T-cell (primary cell): ENCODE data around the gene RNF144A. TPM values are rescaled to one million over a fixed set of nuclear protein-coding genes. Genes with fewer than 3 reads are reported as not detected.

Experiments
- ATAC-seq, 4 experiments: fragments of 200-7000 bp in 3 of 4; fragments of 150-1000 bp in 1 of 4; cut with Tn5 transposase; replicated peaks in 1 of 4; 1 replicate in 3 of 4; 2 replicates in 1 of 4; pipeline ENCODE4 v1.10.0; 2021; ENCODE audit warnings: moderate library complexity in 3 of 4, mild to moderate bottlenecking in 2 of 4, moderate number of reproducible peaks in 1 of 4
- CTCF ChIA-PET, 2 donors: fragments of 300-600 bp; sonication (Branson Sonifier 250); formaldehyde crosslinking; loops; one replicate each; lab custom pipeline; 2022; ENCODE audit warnings: antibody characterized with exemption in 2 of 2; lab: Charles Lee
- POLR2A ChIA-PET, 2 donors: fragments of 300-600 bp; sonication (Branson Sonifier 250); formaldehyde crosslinking; loops; one replicate each; lab custom pipeline; 2022; ENCODE audit warnings: antibody characterized with exemption in 2 of 2; lab: Charles Lee
- DNase-seq, 35 experiments: peaks; one replicate each; pipeline versions ENCODE4 v3.0.0 to v3.0.0-alpha.2; 2013 to 2023
- H3K27ac ChIP-seq: one replicate; pipeline ENCODE4 v1.5.1; 2013; ENCODE audit warnings: low read length
- H3K27me3 ChIP-seq, 2 experiments: replicated peaks in 1 of 2; 1 replicate in 1 of 2; 2 replicates in 1 of 2; pipeline versions ENCODE4 v1.6.1 to v1.7.0; 2013; ENCODE audit warnings: low read length in 1 of 2, mixed read lengths in 1 of 2; ENCODE audit not compliant: control insufficient read depth in 2 of 2, insufficient read depth in 2 of 2; ENCODE audit errors: extremely low read depth in 1 of 2
- H3K36me3 ChIP-seq, 2 donors: 1 replicate in 1 of 2; 2 replicates in 1 of 2; pipeline versions ENCODE4 v1.6.1 to v1.7.0; 2013; ENCODE audit warnings: low read length in 1 of 2; ENCODE audit not compliant: control insufficient read depth in 2 of 2, insufficient read depth in 1 of 2; ENCODE audit errors: extremely low read depth in 1 of 2
- H3K4me1 ChIP-seq, 2 experiments: 1 replicate in 1 of 2; 2 replicates in 1 of 2; pipeline versions ENCODE4 v1.6.1 to v1.7.0; 2013; ENCODE audit warnings: low read length in 2 of 2, mixed read lengths in 1 of 2; ENCODE audit not compliant: insufficient read depth in 2 of 2, control insufficient read depth in 1 of 2; ENCODE audit errors: extremely low read depth in 1 of 2
- H3K4me3 ChIP-seq, 2 donors: 1 replicate in 1 of 2; 2 replicates in 1 of 2; pipeline versions ENCODE4 v1.5.1 to v1.7.0; 2013; ENCODE audit warnings: mild to moderate bottlenecking in 2 of 2, low read length in 1 of 2, moderate library complexity in 1 of 2; ENCODE audit not compliant: control insufficient read depth in 1 of 2; ENCODE audit errors: extremely low read depth in 1 of 2
- H3K9me3 ChIP-seq: 2 replicates; pipeline ENCODE4 v1.7.0; 2013
- H3K27ac Mint-ChIP-seq, 2 donors: one replicate each; pipeline ENCODE4 v1.8.0; 2020 to 2021; ENCODE audit warnings: mild to moderate bottlenecking in 2 of 2, mixed read lengths in 2 of 2
- H3K27me3 Mint-ChIP-seq, 2 donors: one replicate each; pipeline ENCODE4 v1.8.0; 2021 to 2022; ENCODE audit warnings: mixed read lengths in 2 of 2
- H3K36me3 Mint-ChIP-seq: one replicate; pipeline ENCODE4 v1.8.0; 2021; ENCODE audit warnings: mixed read lengths
- H3K4me1 Mint-ChIP-seq, 3 donors: one replicate each; pipeline ENCODE4 v1.8.0; 2020 to 2022; ENCODE audit warnings: mixed read lengths in 3 of 3, mild to moderate bottlenecking in 1 of 3
- H3K4me3 Mint-ChIP-seq, 3 donors: one replicate each; pipeline ENCODE4 v1.8.0; 2020 to 2022; ENCODE audit warnings: mild to moderate bottlenecking in 3 of 3, mixed read lengths in 3 of 3, moderate library complexity in 3 of 3
- H3K9me3 Mint-ChIP-seq, 3 donors: one replicate each; pipeline ENCODE4 v1.8.0; 2020 to 2022; ENCODE audit warnings: mixed read lengths in 3 of 3
- WGBS: methylation state at CpG from one replicate; pipeline ENCODE4 v1.1.5; 2013; ENCODE audit warnings: missing lambda C conversion rate; ENCODE audit not compliant: insufficient coverage; 5-methylcytosine and 5-hydroxymethylcytosine counted together
- total RNA-seq, 35 experiments: library from RNA in 6 of 35; stranded (reverse) in 6 of 35; fragments of 120-200 nt in 1 of 35; gene quantifications; one replicate each; pipeline versions ENCODE4 v1.2.1 to v1.2.4 and lab custom pipeline; 2013 to 2026

Gene RNF144A
- total RNA-seq, 5 donors from 2014 or later (not counting 1 experiment from before 2014, with no cell fraction given): 46.3 to 93.1 (median 79.9) TPM

- no peaks in the 10 kb centered on the region for H3K9me3 Mint-ChIP-seq
- H3K36me3 Mint-ChIP-seq: peaks cover 53% of the 10 kb centered on the region
- H3K4me3 Mint-ChIP-seq: no peak overlapping the region
- H3K27me3 Mint-ChIP-seq: peaks cover 0 to 2% of the 10 kb centered on the region in 2 donors
- H3K4me3 ChIP-seq: no peak overlapping the region
- WGBS: 90% methylated on average over 5 of the region's 7 CpGs
- ATAC-seq (no peak), DNase-seq (no peak)
- no peak overlapping the region for H3K27ac Mint-ChIP-seq
- ChIA-PET POLR2A (interaction anchor here in 1 of 2 donors (0.6 kb wide), 1 partner anchor 175 kb away, joined by 4 read pairs; no protein-coding TSS in a partner anchor), CTCF (interaction anchor here (0.6 to 1.6 kb wide), 3 partner anchors 17 to 1359 kb away, joined by 3 to 8 read pairs (median 5); no protein-coding TSS in a partner anchor)
- H3K36me3 ChIP-seq: peaks cover 12 to 38% of the 10 kb centered on the region in 2 donors
- H3K27me3 ChIP-seq: no peaks in the 10 kb centered on the region
- H3K4me1 ChIP-seq: peaks cover 0 to 4% of the 10 kb centered on the region in 2 experiments
- peaks cover 20 to 24% (median 22%) of the 10 kb centered on the region in 3 donors for H3K4me1 Mint-ChIP-seq
- H3K9me3 ChIP-seq: no peaks in the 10 kb centered on the region
- no peak overlapping the region for H3K27ac ChIP-seq
Measured at GRCh38 chr2:7041421-7041820, 124.2 kb downstream of the RNF144A start.

- H3K4me3 ChIP-seq: no peak overlapping the region
- 80% methylated on average over 1 of the region's 3 CpGs for WGBS
- H3K27me3 ChIP-seq: no peaks in the 10 kb centered on the region
- no peak overlapping the region for H3K27ac Mint-ChIP-seq
- H3K4me3 Mint-ChIP-seq: no peak overlapping the region
- DNase-seq (no peak), ATAC-seq (no peak)
- no peak overlapping the region for H3K27ac ChIP-seq
- CTCF ChIA-PET: interaction anchor here (0.7 to 2.8 kb wide), 17 partner anchors 8 to 647 kb away, joined by 3 to 26 read pairs (median 5); no protein-coding TSS in a partner anchor
- POLR2A ChIA-PET: no interaction called here
- H3K4me1 Mint-ChIP-seq: peaks cover 18 to 29% (median 27%) of the 10 kb centered on the region in 3 donors
- H3K27me3 Mint-ChIP-seq: peaks cover 0 to 2% of the 10 kb centered on the region in 2 donors
- H3K36me3 ChIP-seq: peaks cover 8 to 26% of the 10 kb centered on the region in 2 donors
- H3K9me3 ChIP-seq: no peaks in the 10 kb centered on the region
- H3K4me1 ChIP-seq: peaks cover 0 to 6% of the 10 kb centered on the region in 2 experiments
- H3K36me3 Mint-ChIP-seq: peaks cover 57% of the 10 kb centered on the region
- no peaks in the 10 kb centered on the region for H3K9me3 Mint-ChIP-seq
Measured at GRCh38 chr2:7043690-7044089, 126.5 kb downstream of the RNF144A start.

GRCh38 chr2:7044253-7045250 lies 127.3 kb downstream of the RNF144A start:
- peak; percentile 15 to 79 (median 52) for DNase-seq
- Histone ChIP-seq H3K27ac (no peak overlapping the region), H3K4me3 (no peak overlapping the region), H3K4me1 (peaks cover 0 to 6% of the 10 kb centered on the region in 2 experiments), H3K27me3 (no peaks in the 10 kb centered on the region), H3K36me3 (peaks cover 8 to 21% of the 10 kb centered on the region in 2 donors), H3K9me3 (no peaks in the 10 kb centered on the region)
- Mint-ChIP-seq H3K4me3 (no peak overlapping the region), H3K27me3 (peaks cover 0 to 2% of the 10 kb centered on the region in 2 donors), H3K36me3 (peaks cover 56% of the 10 kb centered on the region), H3K4me1 (peaks cover 20 to 27% (median 25%) of the 10 kb centered on the region in 3 donors), H3K27ac (peak overlapping the region; percentile 25 to 48), H3K9me3 (no peaks in the 10 kb centered on the region)
- WGBS: 84% methylated on average over 11 of the region's 17 CpGs
- POLR2A ChIA-PET: interaction anchor here in 1 of 2 donors (0.5 kb wide), 1 partner anchor 1700 kb away, joined by 5 read pairs; no protein-coding TSS in a partner anchor
- CTCF ChIA-PET: interaction anchor here (0.5 to 2.8 kb wide), 24 partner anchors 8 to 251 kb away, joined by 3 to 26 read pairs (median 5); no protein-coding TSS in a partner anchor
- ATAC-seq: peak; percentile 69 to 78 (median 74)

DNA sequence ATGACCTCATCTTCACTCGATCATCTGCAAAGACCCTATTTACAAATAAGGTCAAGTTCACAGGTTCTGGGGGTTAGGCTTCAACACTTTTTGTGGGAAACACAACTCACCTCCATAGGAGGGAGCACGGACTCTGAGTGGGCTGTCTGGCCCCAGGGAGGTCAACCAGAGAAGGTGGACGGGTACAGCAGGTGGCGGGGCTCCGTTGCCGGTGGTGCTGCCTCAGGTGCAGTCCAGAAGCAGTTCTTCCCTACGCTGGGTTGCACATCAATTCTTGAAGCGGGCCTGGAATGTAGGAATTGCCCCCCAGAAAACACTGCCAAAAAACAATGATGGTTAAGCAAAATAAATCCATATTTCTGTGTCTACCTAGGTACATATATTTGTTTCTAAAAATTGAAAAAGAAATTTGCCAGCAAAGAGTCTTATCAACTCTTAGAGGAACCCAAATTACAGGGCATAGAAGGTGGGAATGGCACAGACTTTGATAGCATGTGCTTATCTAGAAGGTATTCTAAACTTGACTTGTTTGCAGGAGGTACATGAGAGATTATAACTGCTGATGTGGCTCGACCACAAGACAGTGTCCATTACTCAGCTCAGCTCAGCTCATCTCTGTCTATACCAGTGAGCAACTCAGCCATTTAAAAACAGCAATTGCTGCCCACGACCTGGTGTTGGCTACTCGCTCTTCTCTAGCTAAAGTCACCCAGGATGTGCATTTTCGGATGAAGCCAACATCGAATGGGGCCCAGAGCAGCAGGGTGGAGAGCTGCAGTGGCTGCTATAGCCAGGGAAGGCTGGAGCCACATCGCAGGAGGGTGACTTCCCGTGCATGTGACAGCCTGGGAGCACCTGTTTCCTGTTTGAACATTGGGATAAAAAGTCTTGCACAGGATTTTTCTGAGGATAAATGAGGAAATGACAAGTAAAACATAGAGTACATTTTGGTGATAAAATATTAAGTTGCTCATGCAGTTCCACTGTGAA lies 128.7 kb downstream of the RNF144A start:
- ChIA-PET POLR2A (no interaction called here), CTCF (interaction anchor here in 1 of 2 donors (0.9 to 2.8 kb wide), 4 partner anchors 12 to 149 kb away, joined by 4 to 20 read pairs (median 4); no protein-coding TSS in a partner anchor)
- DNase-seq (no peak), ATAC-seq (no peak)
- WGBS: 68% methylated on average over 10 of the region's 15 CpGs
- Histone ChIP-seq H3K4me3 (no peak overlapping the region), H3K9me3 (no peaks in the 10 kb centered on the region), H3K27me3 (no peaks in the 10 kb centered on the region), H3K36me3 (peaks cover 8 to 12% of the 10 kb centered on the region in 2 donors), H3K27ac (no peak overlapping the region), H3K4me1 (peaks cover 0 to 6% of the 10 kb centered on the region in 2 experiments)
- Mint-ChIP-seq H3K27ac (no peak overlapping the region), H3K27me3 (peaks cover 0 to 2% of the 10 kb centered on the region in 2 donors), H3K4me1 (peaks cover 21 to 27% (median 25%) of the 10 kb centered on the region in 3 donors), H3K9me3 (no peaks in the 10 kb centered on the region), H3K36me3 (peaks cover 46% of the 10 kb centered on the region), H3K4me3 (no peak overlapping the region)

- peaks cover 23 to 27% (median 25%) of the 10 kb centered on the region in 3 donors for H3K4me1 Mint-ChIP-seq
- CTCF ChIA-PET: no interaction called here
- DNase-seq (no peak), ATAC-seq (no peak)
- 60% methylated on average over 2 of the region's 3 CpGs for WGBS
- Histone ChIP-seq H3K9me3 (no peaks in the 10 kb centered on the region), H3K27ac (no peak overlapping the region), H3K4me3 (no peak overlapping the region), H3K4me1 (peaks cover 0 to 6% of the 10 kb centered on the region in 2 experiments), H3K27me3 (no peaks in the 10 kb centered on the region), H3K36me3 (peaks cover 6 to 8% of the 10 kb centered on the region in 2 donors)
- H3K9me3 Mint-ChIP-seq: no peaks in the 10 kb centered on the region
- peaks cover 0 to 2% of the 10 kb centered on the region in 2 donors for H3K27me3 Mint-ChIP-seq
- H3K27ac Mint-ChIP-seq: peak overlapping the region in 1 of 2 donors; percentile 44
- POLR2A ChIA-PET: no interaction called here
- peaks cover 41% of the 10 kb centered on the region for H3K36me3 Mint-ChIP-seq
- no peak overlapping the region for H3K4me3 Mint-ChIP-seq
Measured at GRCh38 chr2:7047661-7048060, 130.4 kb downstream of the RNF144A start.
